ENCODE measurements around the gene TEX10.

GRCh38 chr9:100294806-100295205, 57.9 kb downstream of the TEX10 start:
- TF ChIP-seq POLR2A (IDR thresholded peaks at IDR 0.05) (no peak), CTCF (IDR thresholded peaks at IDR 0.05) (no peak), POLR2AphosphoS5 (IDR thresholded peaks at IDR 0.05) (no peak), EP300 (IDR thresholded peaks at IDR 0.05) (no peak)

Measured in suprapubic skin (tissue), 4 donors.